Measurements from ENCODE around the gene CFAP47. TPM values are rescaled to one million over a fixed set of nuclear protein-coding genes. Genes with fewer than 3 reads are reported as not detected.
A peak's percentile ranks its signal among the peaks of the same experiment; 100 is the strongest.
"Not testable (repeated sequence)": the region's sequence is repeated elsewhere in the genome, so short reads cannot be mapped to it uniquely, and the experiment has no call there.

Gene CFAP47
- total RNA-seq (not detected), polyA plus RNA-seq (not detected), total RNA-seq (not detected)

GRCh38 chrX:35919536-35920309 is at the start of gene CFAP47:
Gene CFAP47 (plus strand): TSS chrX:35919734. CDS start chrX:35919800, 66 bp downstream.
- no peaks in the 10 kb centered on the region for H3K4me1 ChIP-seq (ENCODE audit: control insufficient read depth in 2 of 2, insufficient read depth in 2 of 2, low read length in 2 of 2)
- no peak within 1 kb of the TSS for H3K4me3 Mint-ChIP-seq
- H3K4me3 ChIP-seq (ENCODE audit: low read length) = no peak within 1 kb of the TSS
- DNase-seq (no peak), ATAC-seq (no peak)
- H3K9me3 ChIP-seq (ENCODE audit: control insufficient read depth in 2 of 3, low read length in 3 of 3) = no peaks in the 10 kb centered on the region
- POLR2A ChIA-PET = no interaction called here
- H3K4me1 Mint-ChIP-seq = peaks cover 0 to 3% (median 0%) of the 10 kb centered on the region in 7 donors
- no peak within 1 kb of the TSS for H3K27ac Mint-ChIP-seq
- no peaks in the 10 kb centered on the region for H3K36me3 Mint-ChIP-seq
- H3K27ac ChIP-seq (ENCODE audit: low read depth, low read length) = no peak within 1 kb of the TSS
- no peaks in the 10 kb centered on the region for H3K27me3 ChIP-seq (ENCODE audit: control insufficient read depth in 2 of 2, insufficient read depth in 2 of 2, low read length in 2 of 2)
- H3K27me3 Mint-ChIP-seq = no peaks in the 10 kb centered on the region
- H3K36me3 ChIP-seq (ENCODE audit: control insufficient read depth in 2 of 3, insufficient read depth in 3 of 3, low read length in 3 of 3) = no peaks in the 10 kb centered on the region
- peaks cover 0 to 3% (median 0%) of the 10 kb centered on the region in 11 donors for H3K9me3 Mint-ChIP-seq
- intact Hi-C loops (cut with micrococcal nuclease) = no loop called here
- CTCF ChIA-PET = no interaction called here

GRCh38 chrX:35880601-35881000 is 38.9 kb upstream of the CFAP47 start:
- no peaks in the 10 kb centered on the region for H3K9me3 Mint-ChIP-seq

GRCh38 chrX:35886135-35886534 is 33.4 kb upstream of the CFAP47 start:
- Histone ChIP-seq H3K4me1 (ENCODE audit: control insufficient read depth in 2 of 2, insufficient read depth in 2 of 2, low read length in 2 of 2) (no peaks in the 10 kb centered on the region), H3K4me3 (ENCODE audit: low read length) (no peak overlapping the region), H3K9me3 (ENCODE audit: control insufficient read depth in 2 of 3, low read length in 3 of 3) (no peaks in the 10 kb centered on the region), H3K36me3 (ENCODE audit: control insufficient read depth in 2 of 3, insufficient read depth in 3 of 3, low read length in 3 of 3) (no peaks in the 10 kb centered on the region), H3K27ac (ENCODE audit: low read depth, low read length) (no peak overlapping the region), H3K27me3 (ENCODE audit: control insufficient read depth in 2 of 2, insufficient read depth in 2 of 2, low read length in 2 of 2) (no peaks in the 10 kb centered on the region)
- Mint-ChIP-seq H3K36me3 (no peaks in the 10 kb centered on the region), H3K27ac (no peak overlapping the region), H3K27me3 (no peaks in the 10 kb centered on the region), H3K9me3 (peaks cover 0 to 2% (median 0%) of the 10 kb centered on the region in 11 donors), H3K4me3 (no peak overlapping the region), H3K4me1 (no peaks in the 10 kb centered on the region)
- intact Hi-C loops (cut with micrococcal nuclease) = no loop called here
- DNase-seq = no peak
- ChIA-PET POLR2A (no interaction called here), CTCF (no interaction called here)
- no peak for ATAC-seq

More at GRCh38 chrX:35880601-35881000, 38.9 kb upstream of the CFAP47 start:
- no peaks in the 10 kb centered on the region for H3K27me3 ChIP-seq (ENCODE audit: control insufficient read depth in 2 of 2, insufficient read depth in 2 of 2, low read length in 2 of 2)
- CTCF ChIA-PET = no interaction called here
- no peaks in the 10 kb centered on the region for H3K4me1 Mint-ChIP-seq
- no peaks in the 10 kb centered on the region for H3K9me3 ChIP-seq (ENCODE audit: control insufficient read depth in 2 of 3, low read length in 3 of 3)
- DNase-seq (no peak), ATAC-seq (no peak)
- intact Hi-C loops (cut with micrococcal nuclease) = no loop called here
- no peak overlapping the region for H3K4me3 ChIP-seq (ENCODE audit: low read length)
- no peaks in the 10 kb centered on the region for H3K4me1 ChIP-seq (ENCODE audit: control insufficient read depth in 2 of 2, insufficient read depth in 2 of 2, low read length in 2 of 2)
- no peak overlapping the region for H3K27ac Mint-ChIP-seq
- no peaks in the 10 kb centered on the region for H3K27me3 Mint-ChIP-seq
- no peaks in the 10 kb centered on the region for H3K36me3 ChIP-seq (ENCODE audit: control insufficient read depth in 2 of 3, insufficient read depth in 3 of 3, low read length in 3 of 3)
- H3K4me3 Mint-ChIP-seq = no peak overlapping the region
- POLR2A ChIA-PET = no interaction called here
- no peak overlapping the region for H3K27ac ChIP-seq (ENCODE audit: low read depth, low read length)
- H3K36me3 Mint-ChIP-seq = no peaks in the 10 kb centered on the region

- Histone ChIP-seq H3K4me1 (ENCODE audit: control insufficient read depth in 2 of 2, insufficient read depth in 2 of 2, low read length in 2 of 2) (no peaks in the 10 kb centered on the region), H3K9me3 (ENCODE audit: control insufficient read depth in 2 of 3, low read length in 3 of 3) (no peaks in the 10 kb centered on the region), H3K27ac (ENCODE audit: low read depth, low read length) (no peak overlapping the region), H3K27me3 (ENCODE audit: control insufficient read depth in 2 of 2, insufficient read depth in 2 of 2, low read length in 2 of 2) (no peaks in the 10 kb centered on the region), H3K36me3 (ENCODE audit: control insufficient read depth in 2 of 3, insufficient read depth in 3 of 3, low read length in 3 of 3) (no peaks in the 10 kb centered on the region), H3K4me3 (ENCODE audit: low read length) (no peak overlapping the region)
- Mint-ChIP-seq H3K4me3 (no peak overlapping the region), H3K27me3 (no peaks in the 10 kb centered on the region), H3K36me3 (no peaks in the 10 kb centered on the region), H3K9me3 (peaks cover 0 to 2% (median 0%) of the 10 kb centered on the region in 11 donors), H3K4me1 (no peaks in the 10 kb centered on the region), H3K27ac (no peak overlapping the region)
- no peak for ATAC-seq
- intact Hi-C loops (cut with micrococcal nuclease) = loop anchor here in 1 of 2 donors (5.0 kb wide), 1 partner anchor 977 kb away; no protein-coding TSS in a partner anchor
- ChIA-PET POLR2A (no interaction called here), CTCF (no interaction called here)
- DNase-seq = peak in 4 of 9 donors; percentile 0 to 12 (median 4)
Observed at GRCh38 chrX:35890699-35891098, 28.8 kb upstream of the CFAP47 start.

GRCh38 chrX:35986816-35987215 is 67.3 kb downstream of the CFAP47 start:
- H3K36me3 Mint-ChIP-seq; CTCF ChIA-PET; H3K27ac Mint-ChIP-seq; H3K27ac ChIP-seq (ENCODE audit: low read depth, low read length); H3K4me3 ChIP-seq (ENCODE audit: low read length); POLR2A ChIA-PET; H3K4me3 Mint-ChIP-seq; DNase-seq; H3K9me3 ChIP-seq (ENCODE audit: control insufficient read depth in 2 of 3, low read length in 3 of 3); H3K4me1 ChIP-seq (ENCODE audit: control insufficient read depth in 2 of 2, insufficient read depth in 2 of 2, low read length in 2 of 2); H3K9me3 Mint-ChIP-seq; H3K4me1 Mint-ChIP-seq; H3K27me3 ChIP-seq (ENCODE audit: control insufficient read depth in 2 of 2, insufficient read depth in 2 of 2, low read length in 2 of 2); ATAC-seq; H3K27me3 Mint-ChIP-seq; intact Hi-C loops (cut with micrococcal nuclease); H3K36me3 ChIP-seq (ENCODE audit: control insufficient read depth in 2 of 3, insufficient read depth in 3 of 3, low read length in 3 of 3): not testable (repeated sequence)

- H3K9me3 ChIP-seq (ENCODE audit: control insufficient read depth in 2 of 3, low read length in 3 of 3) = no peaks in the 10 kb centered on the region
- H3K4me3 ChIP-seq (ENCODE audit: low read length) = no peak overlapping the region
- no peak for DNase-seq
- Mint-ChIP-seq H3K4me1 (no peaks in the 10 kb centered on the region), H3K36me3 (no peaks in the 10 kb centered on the region), H3K27me3 (no peaks in the 10 kb centered on the region), H3K27ac (no peak overlapping the region), H3K9me3 (peaks cover 0 to 3% (median 0%) of the 10 kb centered on the region in 11 donors), H3K4me3 (no peak overlapping the region)
- intact Hi-C loops (cut with micrococcal nuclease) = no loop called here
- ChIA-PET CTCF (no interaction called here), POLR2A (no interaction called here)
- no peaks in the 10 kb centered on the region for H3K4me1 ChIP-seq (ENCODE audit: control insufficient read depth in 2 of 2, insufficient read depth in 2 of 2, low read length in 2 of 2)
- ATAC-seq = no peak
- H3K27me3 ChIP-seq (ENCODE audit: control insufficient read depth in 2 of 2, insufficient read depth in 2 of 2, low read length in 2 of 2) = no peaks in the 10 kb centered on the region
- no peaks in the 10 kb centered on the region for H3K36me3 ChIP-seq (ENCODE audit: control insufficient read depth in 2 of 3, insufficient read depth in 3 of 3, low read length in 3 of 3)
- H3K27ac ChIP-seq (ENCODE audit: low read depth, low read length) = no peak overlapping the region
Observed at GRCh38 chrX:36007207-36007606, 87.7 kb downstream of the CFAP47 start.

- intact Hi-C loops (cut with micrococcal nuclease) = no loop called here
- ChIA-PET POLR2A (no interaction called here), CTCF (no interaction called here)
- H3K36me3 ChIP-seq (ENCODE audit: control insufficient read depth in 2 of 3, insufficient read depth in 3 of 3, low read length in 3 of 3) = no peaks in the 10 kb centered on the region
- H3K9me3 ChIP-seq (ENCODE audit: control insufficient read depth in 2 of 3, low read length in 3 of 3) = no peaks in the 10 kb centered on the region
- H3K4me1 ChIP-seq (ENCODE audit: control insufficient read depth in 2 of 2, insufficient read depth in 2 of 2, low read length in 2 of 2) = no peaks in the 10 kb centered on the region
- no peak for ATAC-seq
- H3K4me3 ChIP-seq (ENCODE audit: low read length) = no peak overlapping the region
- no peak overlapping the region for H3K27ac Mint-ChIP-seq
- H3K4me1 Mint-ChIP-seq = no peaks in the 10 kb centered on the region
- no peaks in the 10 kb centered on the region for H3K27me3 Mint-ChIP-seq
- H3K4me3 Mint-ChIP-seq = no peak overlapping the region
- no peak for DNase-seq
- H3K27ac ChIP-seq (ENCODE audit: low read depth, low read length) = no peak overlapping the region
- peaks cover 0 to 17% (median 0%) of the 10 kb centered on the region in 11 donors for H3K9me3 Mint-ChIP-seq
- H3K27me3 ChIP-seq (ENCODE audit: control insufficient read depth in 2 of 2, insufficient read depth in 2 of 2, low read length in 2 of 2) = no peaks in the 10 kb centered on the region
- no peaks in the 10 kb centered on the region for H3K36me3 Mint-ChIP-seq
Observed at GRCh38 chrX:36019125-36019524, 99.6 kb downstream of the CFAP47 start.
